Small intestine (tissue), 16 donors: Measurements from ENCODE around the gene LGMN. TPM values are rescaled to one million over a fixed set of nuclear protein-coding genes. Genes with fewer than 3 reads are reported as not detected.

Experiments used
- DNase-seq, 2 donors: peaks; one replicate each; pipeline versions ENCODE4 v3.0.0 to v3.0.0-alpha.2; 2013
- FAIRE-seq: peaks from 2 replicates; lab custom pipeline; 2012; peaks lifted over from hg19 to GRCh38; lab: Jason Lieb, UNC
- H3K27ac ChIP-seq, 3 donors: one replicate each; pipeline ENCODE4 v1.5.1; 2013; ENCODE audit warnings: low read length in 2 of 3, mild to moderate bottlenecking in 2 of 3, control low read depth in 1 of 3, inconsistent platforms in 1 of 3, low read depth in 1 of 3, moderate library complexity in 1 of 3
- H3K27me3 ChIP-seq, 3 donors: one replicate each; pipeline ENCODE4 v1.6.1; 2013; ENCODE audit warnings: low read length in 3 of 3, inconsistent platforms in 1 of 3; ENCODE audit not compliant: control insufficient read depth in 3 of 3, insufficient read depth in 3 of 3
- H3K36me3 ChIP-seq, 3 donors: one replicate each; pipeline ENCODE4 v1.6.1; 2013; ENCODE audit warnings: low read length in 3 of 3, inconsistent platforms in 1 of 3, low read depth in 1 of 3, mild to moderate bottlenecking in 1 of 3, moderate library complexity in 1 of 3; ENCODE audit not compliant: control insufficient read depth in 3 of 3, insufficient read depth in 2 of 3
- H3K4me1 ChIP-seq, 3 donors: one replicate each; pipeline ENCODE4 v1.6.1; 2013; ENCODE audit warnings: low read length in 2 of 3, inconsistent platforms in 1 of 3, low read depth in 1 of 3, mild to moderate bottlenecking in 1 of 3, moderate library complexity in 1 of 3; ENCODE audit not compliant: control insufficient read depth in 3 of 3, insufficient read depth in 2 of 3
- H3K4me3 ChIP-seq, 3 donors: one replicate each; pipeline ENCODE4 v1.5.1; 2013; ENCODE audit warnings: low read length in 3 of 3, control low read depth in 1 of 3, inconsistent platforms in 1 of 3, low read depth in 1 of 3, mild to moderate bottlenecking in 1 of 3, moderate library complexity in 1 of 3
- H3K9me3 ChIP-seq, 2 donors: one replicate each; pipeline ENCODE4 v1.6.1; 2013; ENCODE audit warnings: low read depth in 1 of 2, low read length in 1 of 2; ENCODE audit not compliant: control insufficient read depth in 2 of 2, insufficient read depth in 1 of 2
- WGBS, 3 donors: extraction: QIAGEN DNeasy Blood & Tissue Kit; methylation state at CpG; one replicate each; pipeline ENCODE4 v1.1.7; 2013; 5-methylcytosine and 5-hydroxymethylcytosine counted together
- long read RNA-seq, 10 donors: transcript quantifications; one replicate each; lab custom pipeline, GENCODE V29; 2026
- polyA plus RNA-seq, 4 donors: library from polyadenylated mRNA; stranded (reverse) in 3 of 4; unstranded in 1 of 4; fragments of 200-250 nt in 3 of 4; fragments of 120-200 nt in 1 of 4; gene quantifications; one replicate each; pipeline versions ENCODE4 v1.2.1 to v1.2.3, GENCODE V29; 2013
- donor health status: healthy with polysubstance abuse.
- donor health status: control.
- donor health status: control.
- donor health status: Bipolar disorder and iron deficiency.
- donor health status: healthy.

Gene LGMN
- 100 to 1,000 TPM in 1 of 4 donors, 10 to 100 TPM in 3; 57.8 to 386 (median 62.3) TPM for polyA plus RNA-seq
- long read RNA-seq, donor 1 = 0 reads
- long read RNA-seq, donor 2, transcript LGMN-201 (14 exons, 2,055 nt) = major isoform, 11 of 14 reads
- long read RNA-seq, donor 2, partial matches to known transcripts = 0 of 14 reads
- long read RNA-seq, donor 2, other reads (novel, unspliced or antisense) = 0 of 14 reads
- long read RNA-seq, donor 3, transcript LGMN-201 (14 exons, 2,055 nt) = major isoform, 25 of 76 reads
- long read RNA-seq, donor 3, partial matches to known transcripts = 46 of 76 reads
- long read RNA-seq, donor 3, other reads (novel, unspliced or antisense) = 0 of 76 reads
- long read RNA-seq, donor 4 = 0 reads
- long read RNA-seq, donor 5, partial matches to known transcripts = 5 of 10 reads
- long read RNA-seq, donor 5, other reads (novel, unspliced or antisense) = 0 of 10 reads
- long read RNA-seq, donor 6, transcript LGMN-201 (14 exons, 2,055 nt) = major isoform, 67 of 156 reads
- long read RNA-seq, donor 6, partial matches to known transcripts = 70 of 156 reads
- long read RNA-seq, donor 6, other reads (novel, unspliced or antisense) = 6 of 156 reads
- long read RNA-seq, donor 7 = 0 reads
- long read RNA-seq, donor 8, partial matches to known transcripts = 0 of 2 reads
- long read RNA-seq, donor 8, other reads (novel, unspliced or antisense) = 0 of 2 reads
- long read RNA-seq, donor 9, transcript LGMN-201 (14 exons, 2,055 nt) = major isoform, 13 of 13 reads
- long read RNA-seq, donor 9, partial matches to known transcripts = 0 of 13 reads
- long read RNA-seq, donor 9, other reads (novel, unspliced or antisense) = 0 of 13 reads
- long read RNA-seq, donor 10, transcript LGMN-201 (14 exons, 2,055 nt) = major isoform, 45 of 60 reads
- long read RNA-seq, donor 10, partial matches to known transcripts = 10 of 60 reads
- long read RNA-seq, donor 10, other reads (novel, unspliced or antisense) = 0 of 60 reads

DNA sequence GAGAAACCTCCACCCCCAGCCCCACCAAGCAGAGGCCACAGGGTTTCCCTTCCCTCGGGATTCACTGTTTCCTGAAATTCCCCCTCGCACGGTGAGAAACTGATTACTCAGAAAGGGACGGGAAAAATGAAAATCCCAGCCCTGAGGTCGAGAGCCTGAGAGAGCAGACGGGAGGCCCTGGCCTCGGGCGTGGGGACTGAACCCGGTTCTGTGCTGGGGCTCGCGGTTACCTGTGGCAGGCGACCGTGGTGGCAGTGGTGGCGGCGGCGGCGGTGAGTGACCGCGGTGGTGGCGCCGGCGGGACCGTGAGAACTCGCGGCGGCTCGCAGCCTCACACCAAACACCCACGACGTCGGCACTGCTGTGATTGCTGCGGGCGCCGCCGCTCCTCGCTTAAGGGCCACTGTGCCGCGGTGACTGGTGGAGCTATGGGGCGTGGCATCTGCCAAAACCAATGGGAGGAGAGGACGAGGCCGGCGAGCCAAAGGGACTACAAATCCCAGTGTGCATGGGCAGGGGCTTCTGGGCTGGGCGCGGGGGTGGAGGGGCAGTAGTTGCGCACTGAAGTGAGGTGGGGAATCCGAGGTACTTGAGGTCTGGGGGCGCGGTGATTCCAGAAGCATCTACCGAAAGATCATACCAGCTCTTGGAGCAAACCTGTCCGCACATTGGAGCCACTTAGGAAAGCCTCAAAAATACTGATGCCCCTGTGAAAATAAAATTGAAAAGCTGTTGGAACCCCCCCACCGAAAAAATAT lies at the start of gene LGMN:
TSS of gene LGMN (minus strand) at position 369 of the 758 bp plus-strand sequence. CDS start 15,841 bp downstream, outside the sequence.
- H3K9me3 ChIP-seq = no peaks in the 10 kb centered on the region
- peak; percentile 95 to 97 for DNase-seq
- H3K27ac ChIP-seq = peak within 1 kb of the TSS; percentile 76 to 89 (median 89)
- H3K27me3 ChIP-seq = no peaks in the 10 kb centered on the region
- no peak for FAIRE-seq
- 1 to 3% (median 2%) methylated on average over 47 to 50 of the region's 50 CpGs for WGBS, 3 donors
- peak within 1 kb of the TSS; percentile 48 to 94 (median 83) for H3K4me3 ChIP-seq
- H3K36me3 ChIP-seq = peaks cover 0 to 11% (median 0%) of the 10 kb centered on the region in 3 donors
- peaks cover 0 to 2% (median 0%) of the 10 kb centered on the region in 3 donors for H3K4me1 ChIP-seq

DNA sequence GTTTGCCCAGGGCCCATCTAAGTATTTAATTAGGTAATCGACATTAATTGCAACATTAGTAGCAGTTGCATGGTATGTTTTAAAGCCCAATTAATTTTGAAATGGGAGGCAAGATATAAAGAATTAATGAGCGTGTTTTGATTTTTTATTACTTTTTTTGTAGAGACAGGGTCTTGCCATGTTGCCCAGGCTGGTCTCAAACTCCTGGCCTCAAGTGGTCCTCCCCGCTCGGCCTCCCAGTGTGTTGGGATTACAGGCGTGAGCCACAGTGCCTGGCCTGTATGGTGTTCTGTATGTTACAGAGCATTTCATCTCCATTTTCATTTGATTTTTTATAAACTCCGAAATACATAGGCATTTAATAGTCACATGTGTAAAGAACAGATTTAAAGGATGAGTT lies 46.5 kb upstream of the LGMN start:
- no peaks in the 10 kb centered on the region for H3K27me3 ChIP-seq
- peak overlapping the region; percentile 73 to 99 (median 91) for H3K4me3 ChIP-seq
- no peak overlapping the region for H3K27ac ChIP-seq
- H3K4me1 ChIP-seq = peaks cover 0 to 12% (median 2%) of the 10 kb centered on the region in 3 donors
- WGBS, 3 donors = 40 to 58% (median 48%) methylated on average over 6 of the region's 6 CpGs
- H3K36me3 ChIP-seq = peaks cover 5 to 12% (median 7%) of the 10 kb centered on the region in 3 donors
- H3K9me3 ChIP-seq = peaks cover 0 to 2% of the 10 kb centered on the region in 2 donors
- DNase-seq = no peak
- no peak for FAIRE-seq

DNA sequence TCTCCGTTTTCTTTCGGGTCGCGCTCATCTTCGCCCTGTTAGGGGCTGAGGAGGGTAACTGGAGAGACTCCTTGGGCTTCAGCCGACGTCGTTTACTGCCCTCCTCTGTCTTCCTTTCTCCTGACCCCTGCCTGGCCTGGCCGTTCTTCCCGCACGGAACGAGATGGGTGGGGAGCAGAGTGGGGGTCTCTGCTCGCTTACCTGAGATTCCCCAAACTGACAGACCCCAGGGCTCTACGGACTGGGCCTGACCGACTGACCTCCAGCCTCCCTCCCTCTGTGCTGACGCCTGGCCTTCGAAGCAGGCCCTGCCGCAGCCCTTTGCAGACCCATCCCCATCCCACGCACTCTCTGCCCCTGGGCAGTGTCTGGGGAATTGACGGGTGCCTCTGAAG lies 46.1 kb upstream of the LGMN start:
- peaks cover 5 to 9% (median 7%) of the 10 kb centered on the region in 3 donors for H3K36me3 ChIP-seq
- peaks cover 0 to 12% (median 2%) of the 10 kb centered on the region in 3 donors for H3K4me1 ChIP-seq
- no peak for FAIRE-seq
- peak overlapping the region; percentile 49 to 94 (median 87) for H3K27ac ChIP-seq
- DNase-seq = no peak
- 0 to 1% (median 1%) methylated on average over 15 to 20 of the region's 20 CpGs for WGBS, 3 donors
- H3K4me3 ChIP-seq = peak overlapping the region; percentile 73 to 99 (median 91)
- no peaks in the 10 kb centered on the region for H3K27me3 ChIP-seq
- H3K9me3 ChIP-seq = peaks cover 0 to 3% of the 10 kb centered on the region in 2 donors

DNA sequence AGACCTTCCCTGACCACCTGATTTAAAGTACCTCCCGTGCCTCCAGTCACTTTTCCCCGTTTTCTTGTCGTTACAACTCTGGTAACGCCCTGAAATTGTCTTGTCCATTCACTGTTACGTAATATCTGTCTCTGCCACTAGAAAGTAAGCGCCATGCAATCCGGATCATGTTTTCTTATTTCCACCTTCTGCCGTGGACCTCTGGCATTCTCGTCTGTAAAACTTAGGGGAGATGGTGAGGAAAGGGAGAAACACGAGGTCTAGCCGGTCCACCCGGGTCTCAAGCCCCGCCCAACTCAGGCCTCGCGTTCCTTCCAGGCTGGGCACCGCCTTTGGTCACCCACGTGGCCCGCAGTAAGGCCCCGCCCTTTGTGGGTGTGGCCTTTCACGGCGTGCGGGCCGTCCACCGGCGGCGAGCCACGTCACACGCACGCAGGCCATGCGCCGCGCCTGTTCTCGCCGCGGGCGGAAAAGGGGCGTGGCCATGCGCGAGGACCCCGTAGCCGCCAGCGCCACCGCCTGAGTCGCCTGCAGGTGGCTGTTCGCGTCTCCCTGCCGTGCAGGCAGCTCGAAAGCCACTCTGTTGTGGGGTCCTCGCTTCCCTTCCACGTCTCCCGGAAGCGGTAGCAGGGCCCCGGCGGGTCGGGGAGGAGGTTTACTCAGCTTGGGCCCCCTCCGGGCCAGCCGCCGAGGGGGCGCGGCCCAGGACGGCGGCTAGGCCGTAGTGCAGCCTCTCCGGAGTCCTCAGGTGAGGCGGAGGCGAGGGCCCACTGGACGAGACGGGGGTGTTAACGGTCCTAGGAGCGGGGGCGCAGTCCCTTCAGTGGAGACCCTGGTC lies 45.5 kb upstream of the LGMN start, which contains the start of gene GOLGA5:
TSS of gene GOLGA5 (plus strand) at position 597 of the 838 bp plus-strand sequence. CDS start 3,133 bp downstream, outside the sequence.
- no peak for FAIRE-seq
- H3K4me3 ChIP-seq = peak within 1 kb of the TSS; percentile 73 to 99 (median 91)
- H3K36me3 ChIP-seq = peaks cover 5 to 6% (median 5%) of the 10 kb centered on the region in 3 donors
- peaks cover 0 to 12% (median 2%) of the 10 kb centered on the region in 3 donors for H3K4me1 ChIP-seq
- WGBS, 3 donors = 1% methylated on average over 31 to 71 of the region's 71 CpGs
- peak; percentile 98 to 99 for DNase-seq
- no peaks in the 10 kb centered on the region for H3K27me3 ChIP-seq
- H3K9me3 ChIP-seq = peaks cover 0 to 3% of the 10 kb centered on the region in 2 donors
- H3K27ac ChIP-seq = peak within 1 kb of the TSS; percentile 49 to 94 (median 92)

DNA sequence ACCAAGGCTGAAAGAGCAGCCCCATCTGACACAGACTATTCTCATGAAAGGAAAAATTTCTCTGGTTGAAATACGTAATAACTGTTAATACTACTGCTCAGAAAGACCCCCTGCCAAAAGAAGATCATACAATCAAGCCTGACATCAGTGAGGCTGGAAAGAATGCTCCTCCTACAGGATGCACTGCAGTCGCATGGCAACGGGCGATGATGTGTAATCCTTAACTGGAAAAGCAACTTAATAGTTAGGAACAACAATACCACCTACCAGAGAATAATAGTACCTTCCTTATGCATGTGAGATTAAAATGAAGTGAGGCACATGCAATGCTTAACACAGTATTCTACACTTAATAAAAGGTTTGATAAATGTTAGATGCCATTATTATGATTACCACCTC lies 44.5 kb upstream of the LGMN start:
- peaks cover 0 to 12% (median 2%) of the 10 kb centered on the region in 3 donors for H3K4me1 ChIP-seq
- WGBS, 3 donors = 62 to 78% (median 64%) methylated on average over 4 of the region's 4 CpGs
- peaks cover 0 to 6% of the 10 kb centered on the region in 2 donors for H3K9me3 ChIP-seq
- H3K27ac ChIP-seq = no peak overlapping the region
- peaks cover 0 to 4% (median 3%) of the 10 kb centered on the region in 3 donors for H3K36me3 ChIP-seq
- H3K4me3 ChIP-seq = no peak overlapping the region
- FAIRE-seq = no peak
- H3K27me3 ChIP-seq = no peaks in the 10 kb centered on the region
- DNase-seq = no peak

DNA sequence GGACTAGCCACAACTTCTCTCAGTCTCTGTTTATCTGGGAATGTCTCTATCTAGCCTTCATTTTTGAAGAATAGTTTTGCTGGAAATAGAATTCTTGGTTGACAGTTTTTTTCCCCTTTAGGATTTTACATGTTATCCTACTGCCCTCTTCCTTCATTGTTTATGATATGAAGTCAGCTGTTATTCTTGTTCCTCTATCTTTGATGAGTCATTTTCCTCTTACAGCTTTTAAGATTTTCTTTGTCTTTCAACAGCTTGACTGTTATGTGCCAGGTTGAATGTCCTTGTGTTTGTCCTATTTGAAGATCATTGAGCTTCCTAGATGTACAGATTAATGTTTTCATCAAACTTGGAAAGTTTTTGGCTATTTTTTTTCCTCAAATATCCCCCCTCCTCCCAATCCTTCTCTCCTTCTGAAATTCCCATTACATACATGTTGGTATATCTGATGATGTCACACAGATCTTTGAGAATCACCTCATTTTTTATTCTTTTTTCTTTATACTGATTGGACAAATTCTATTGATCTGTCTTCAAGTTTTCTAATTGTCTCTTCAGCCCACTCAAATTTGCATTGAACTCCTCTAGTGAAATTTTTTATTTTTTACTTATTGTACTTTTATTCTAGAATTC lies 41.1 kb upstream of the LGMN start:
- no peak for FAIRE-seq
- H3K36me3 ChIP-seq = no peaks in the 10 kb centered on the region

DNA sequence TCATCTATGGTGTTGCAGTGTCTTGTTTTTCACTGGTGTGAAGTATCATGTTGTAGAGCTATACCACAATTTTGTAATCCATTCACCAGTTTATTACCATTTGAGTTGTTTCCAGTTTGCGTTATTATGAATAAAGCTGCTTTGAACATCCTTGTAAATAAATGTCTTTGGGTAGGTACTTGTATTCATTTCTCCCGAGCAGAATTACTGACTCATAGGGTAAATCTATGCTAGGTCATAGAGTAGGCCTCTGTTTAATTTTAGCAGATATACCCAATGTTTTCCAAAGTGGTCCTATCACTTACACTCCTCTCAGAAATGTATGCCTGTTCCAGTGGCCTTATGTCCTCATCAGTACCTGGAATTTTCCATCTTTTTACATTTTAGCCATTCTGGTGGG lies 39.1 kb upstream of the LGMN start:
- Histone ChIP-seq H3K4me1 (peaks cover 1 to 17% (median 2%) of the 10 kb centered on the region in 3 donors), H3K4me3 (no peak overlapping the region), H3K27me3 (no peaks in the 10 kb centered on the region), H3K27ac (no peak overlapping the region), H3K36me3 (no peaks in the 10 kb centered on the region), H3K9me3 (peaks cover 0 to 14% of the 10 kb centered on the region in 2 donors)
- 87 to 97% (median 95%) methylated on average over 2 of the region's 2 CpGs for WGBS, 3 donors
- no peak for FAIRE-seq
- DNase-seq = no peak

More for the DNA sequence above, 41.1 kb upstream of the LGMN start:
- Histone ChIP-seq H3K27me3 (no peaks in the 10 kb centered on the region), H3K9me3 (peaks cover 0 to 14% of the 10 kb centered on the region in 2 donors), H3K4me1 (peaks cover 1 to 22% (median 2%) of the 10 kb centered on the region in 3 donors), H3K27ac (no peak overlapping the region), H3K4me3 (no peak overlapping the region)
- no peak for DNase-seq
